HCT116 (cell line): ENCODE results near the gene ADK.

Experiments
- CBX3 ChIP-seq: IDR thresholded peaks from 2 replicates; pipeline ENCODE4 v1.6.1; 2012; ENCODE audit warnings: low read depth
- EZH2 ChIP-seq: fragments of 200-600 bp; sonication (generic); IDR thresholded peaks from 2 replicates; pipeline ENCODE4 v1.6.1; 2017; ENCODE audit warnings: antibody characterized with exemption, mixed run types
- EZH2phosphoT487 ChIP-seq: fragments of 200-600 bp; IDR thresholded peaks from 2 replicates; pipeline ENCODE4 v1.6.1; 2018; ENCODE audit warnings: antibody characterized with exemption, borderline replicate concordance
- POLR2A ChIP-seq: IDR thresholded peaks from 2 replicates; pipeline ENCODE4 v1.7.0; 2011; ENCODE audit warnings: borderline replicate concordance; ENCODE audit not compliant: insufficient read depth, insufficient read length; ENCODE audit errors: extremely low read depth
- TF ChIP-seq, protein P1 (sequence below): IDR thresholded peaks from 2 replicates; pipeline ENCODE4 v1.6.1; 2012; ENCODE audit warnings: low read depth
- TF ChIP-seq, protein P2 (sequence below), 3 experiments: fragments of 200-600 bp in 1 of 3; sonication (generic) in 1 of 3; IDR thresholded peaks in 2 of 3; conservative IDR thresholded peaks in 1 of 3; 2 replicates each; pipeline ENCODE4 v1.5.1; 2012 to 2017; ENCODE audit warnings: low read depth in 2 of 3, low read length in 2 of 3, antibody characterized with exemption in 1 of 3, borderline replicate concordance in 1 of 3, control low read depth in 1 of 3, mild to moderate bottlenecking in 1 of 3, mixed read lengths in 1 of 3, mixed run types in 1 of 3, moderate library complexity in 1 of 3; ENCODE audit not compliant: insufficient read depth in 1 of 3
- TF ChIP-seq, protein P3 (sequence below): IDR thresholded peaks from 2 replicates; pipeline ENCODE4 v1.6.1; 2012
- TF ChIP-seq, protein P4 (sequence below): IDR thresholded peaks from 2 replicates; pipeline ENCODE4 v1.6.1; 2011; ENCODE audit warnings: mild to moderate bottlenecking, low read length, moderate library complexity; ENCODE audit not compliant: insufficient replicate concordance; ENCODE audit errors: extremely low read depth

DNA sequence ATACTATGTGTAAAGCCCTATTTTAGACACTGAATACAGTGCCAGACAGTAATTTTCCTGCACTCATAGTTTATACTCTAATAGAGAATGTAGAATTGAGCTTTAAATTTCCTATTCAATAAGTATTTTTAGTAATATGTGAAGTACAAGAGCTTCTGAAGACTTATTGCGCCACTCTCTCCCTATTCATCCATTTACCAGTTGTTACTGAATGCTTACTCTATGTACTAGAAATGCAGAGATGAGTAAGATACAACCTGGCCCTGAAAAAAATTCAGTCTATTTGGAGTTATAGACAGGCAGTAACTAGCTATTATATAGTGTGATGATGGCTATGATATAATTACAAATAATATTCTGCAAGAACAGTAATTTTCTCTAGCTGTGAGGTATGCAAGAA lies 98.8 kb downstream of the ADK start:
- no peak for TF ChIP-seq CBX3
- TF ChIP-seq, protein P1, sequence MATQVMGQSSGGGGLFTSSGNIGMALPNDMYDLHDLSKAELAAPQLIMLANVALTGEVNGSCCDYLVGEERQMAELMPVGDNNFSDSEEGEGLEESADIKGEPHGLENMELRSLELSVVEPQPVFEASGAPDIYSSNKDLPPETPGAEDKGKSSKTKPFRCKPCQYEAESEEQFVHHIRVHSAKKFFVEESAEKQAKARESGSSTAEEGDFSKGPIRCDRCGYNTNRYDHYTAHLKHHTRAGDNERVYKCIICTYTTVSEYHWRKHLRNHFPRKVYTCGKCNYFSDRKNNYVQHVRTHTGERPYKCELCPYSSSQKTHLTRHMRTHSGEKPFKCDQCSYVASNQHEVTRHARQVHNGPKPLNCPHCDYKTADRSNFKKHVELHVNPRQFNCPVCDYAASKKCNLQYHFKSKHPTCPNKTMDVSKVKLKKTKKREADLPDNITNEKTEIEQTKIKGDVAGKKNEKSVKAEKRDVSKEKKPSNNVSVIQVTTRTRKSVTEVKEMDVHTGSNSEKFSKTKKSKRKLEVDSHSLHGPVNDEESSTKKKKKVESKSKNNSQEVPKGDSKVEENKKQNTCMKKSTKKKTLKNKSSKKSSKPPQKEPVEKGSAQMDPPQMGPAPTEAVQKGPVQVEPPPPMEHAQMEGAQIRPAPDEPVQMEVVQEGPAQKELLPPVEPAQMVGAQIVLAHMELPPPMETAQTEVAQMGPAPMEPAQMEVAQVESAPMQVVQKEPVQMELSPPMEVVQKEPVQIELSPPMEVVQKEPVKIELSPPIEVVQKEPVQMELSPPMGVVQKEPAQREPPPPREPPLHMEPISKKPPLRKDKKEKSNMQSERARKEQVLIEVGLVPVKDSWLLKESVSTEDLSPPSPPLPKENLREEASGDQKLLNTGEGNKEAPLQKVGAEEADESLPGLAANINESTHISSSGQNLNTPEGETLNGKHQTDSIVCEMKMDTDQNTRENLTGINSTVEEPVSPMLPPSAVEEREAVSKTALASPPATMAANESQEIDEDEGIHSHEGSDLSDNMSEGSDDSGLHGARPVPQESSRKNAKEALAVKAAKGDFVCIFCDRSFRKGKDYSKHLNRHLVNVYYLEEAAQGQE: no peak
- TF ChIP-seq, protein P2, sequence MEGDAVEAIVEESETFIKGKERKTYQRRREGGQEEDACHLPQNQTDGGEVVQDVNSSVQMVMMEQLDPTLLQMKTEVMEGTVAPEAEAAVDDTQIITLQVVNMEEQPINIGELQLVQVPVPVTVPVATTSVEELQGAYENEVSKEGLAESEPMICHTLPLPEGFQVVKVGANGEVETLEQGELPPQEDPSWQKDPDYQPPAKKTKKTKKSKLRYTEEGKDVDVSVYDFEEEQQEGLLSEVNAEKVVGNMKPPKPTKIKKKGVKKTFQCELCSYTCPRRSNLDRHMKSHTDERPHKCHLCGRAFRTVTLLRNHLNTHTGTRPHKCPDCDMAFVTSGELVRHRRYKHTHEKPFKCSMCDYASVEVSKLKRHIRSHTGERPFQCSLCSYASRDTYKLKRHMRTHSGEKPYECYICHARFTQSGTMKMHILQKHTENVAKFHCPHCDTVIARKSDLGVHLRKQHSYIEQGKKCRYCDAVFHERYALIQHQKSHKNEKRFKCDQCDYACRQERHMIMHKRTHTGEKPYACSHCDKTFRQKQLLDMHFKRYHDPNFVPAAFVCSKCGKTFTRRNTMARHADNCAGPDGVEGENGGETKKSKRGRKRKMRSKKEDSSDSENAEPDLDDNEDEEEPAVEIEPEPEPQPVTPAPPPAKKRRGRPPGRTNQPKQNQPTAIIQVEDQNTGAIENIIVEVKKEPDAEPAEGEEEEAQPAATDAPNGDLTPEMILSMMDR (IDR thresholded peaks at IDR 0.05 in 2 of 3, conservative IDR thresholded peaks at IDR 0.05 in 1 of 3; ENCODE audit: borderline replicate concordance in 1 of 3, insufficient read depth in 1 of 3, low read depth in 2 of 3, low read length in 2 of 3): no peak
- TF ChIP-seq, protein P3, sequence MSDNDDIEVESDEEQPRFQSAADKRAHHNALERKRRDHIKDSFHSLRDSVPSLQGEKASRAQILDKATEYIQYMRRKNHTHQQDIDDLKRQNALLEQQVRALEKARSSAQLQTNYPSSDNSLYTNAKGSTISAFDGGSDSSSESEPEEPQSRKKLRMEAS: no peak
- TF ChIP-seq, protein P4, sequence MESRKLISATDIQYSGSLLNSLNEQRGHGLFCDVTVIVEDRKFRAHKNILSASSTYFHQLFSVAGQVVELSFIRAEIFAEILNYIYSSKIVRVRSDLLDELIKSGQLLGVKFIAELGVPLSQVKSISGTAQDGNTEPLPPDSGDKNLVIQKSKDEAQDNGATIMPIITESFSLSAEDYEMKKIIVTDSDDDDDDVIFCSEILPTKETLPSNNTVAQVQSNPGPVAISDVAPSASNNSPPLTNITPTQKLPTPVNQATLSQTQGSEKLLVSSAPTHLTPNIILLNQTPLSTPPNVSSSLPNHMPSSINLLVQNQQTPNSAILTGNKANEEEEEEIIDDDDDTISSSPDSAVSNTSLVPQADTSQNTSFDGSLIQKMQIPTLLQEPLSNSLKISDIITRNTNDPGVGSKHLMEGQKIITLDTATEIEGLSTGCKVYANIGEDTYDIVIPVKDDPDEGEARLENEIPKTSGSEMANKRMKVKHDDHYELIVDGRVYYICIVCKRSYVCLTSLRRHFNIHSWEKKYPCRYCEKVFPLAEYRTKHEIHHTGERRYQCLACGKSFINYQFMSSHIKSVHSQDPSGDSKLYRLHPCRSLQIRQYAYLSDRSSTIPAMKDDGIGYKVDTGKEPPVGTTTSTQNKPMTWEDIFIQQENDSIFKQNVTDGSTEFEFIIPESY: no peak
- TF ChIP-seq POLR2A: no peak
- TF ChIP-seq EZH2phosphoT487: no peak
- TF ChIP-seq EZH2: no peak
